Stomach (tissue), 9 donors: Measurements from ENCODE around the gene TUSC2. TPM values are rescaled to one million over a fixed set of nuclear protein-coding genes. Genes with fewer than 3 reads are reported as not detected.
A peak's percentile ranks its signal among the peaks of the same experiment; 100 is the strongest.

Source experiments
- DNase-seq, 2 donors: peaks; one replicate each; pipeline versions ENCODE4 v3.0.0 to v3.0.0-alpha.2; 2013 to 2019
- H3K27ac ChIP-seq, 5 donors: fragments of 200-600 bp in 4 of 5; sonication (generic) in 4 of 5; one replicate each; pipeline ENCODE4 v1.5.1; 2013 to 2019; ENCODE audit warnings: mild to moderate bottlenecking in 1 of 5, moderate library complexity in 1 of 5
- H3K27me3 ChIP-seq, 3 donors: fragments of 200-600 bp; sonication (generic); one replicate each; pipeline ENCODE4 v1.5.1; 2017 to 2019; ENCODE audit warnings: mixed run types in 1 of 3
- H3K36me3 ChIP-seq, 4 donors: fragments of 200-600 bp; sonication (generic); 1 replicate in 3 of 4; 2 replicates in 1 of 4; pipeline ENCODE4 v1.5.1; 2016 to 2019
- H3K4me1 ChIP-seq, 4 donors: fragments of 200-600 bp; sonication (generic); one replicate each; pipeline ENCODE4 v1.5.1; 2016 to 2019
- H3K4me3 ChIP-seq, 4 donors: fragments of 200-600 bp; sonication (generic) in 3 of 4; one replicate each; pipeline ENCODE4 v1.5.1; 2016 to 2019; ENCODE audit warnings: mild to moderate bottlenecking in 1 of 4
- H3K9me3 ChIP-seq, 4 donors: fragments of 200-600 bp; sonication (generic); one replicate each; pipeline ENCODE4 v1.5.1; 2016 to 2019
- CTCF ChIP-seq, 7 experiments: fragments of 450-650 bp in 4 of 7; fragments of 200-600 bp in 3 of 7; sonication (generic) in 3 of 7; IDR thresholded peaks; one replicate each; pipeline ENCODE4 v1.5.1; 2016 to 2019; ENCODE audit warnings: antibody characterized with exemption in 7 of 7, control low read depth in 2 of 7, mild to moderate bottlenecking in 1 of 7
- EP300 ChIP-seq: sonication (generic); formaldehyde crosslinking; IDR thresholded peaks from one replicate; pipeline ENCODE4 v1.6.1; 2017; ENCODE audit warnings: antibody characterized with exemption
- POLR2A ChIP-seq, 4 donors: fragments of 450-650 bp; IDR thresholded peaks; one replicate each; pipeline ENCODE4 v1.6.1; 2016; ENCODE audit warnings: antibody characterized with exemption in 4 of 4, control low read depth in 2 of 4, mild to moderate bottlenecking in 1 of 4, moderate library complexity in 1 of 4
- POLR2AphosphoS5 ChIP-seq, 3 donors: sonication (generic); formaldehyde crosslinking; IDR thresholded peaks; one replicate each; pipeline ENCODE4 v1.6.1; 2016; ENCODE audit warnings: antibody characterized with exemption in 3 of 3
- WGBS, 5 donors: extraction: QIAGEN DNeasy Blood & Tissue Kit in 3 of 5; methylation state at CpG; one replicate each; pipeline versions ENCODE4 v1.1.5 to v1.1.7; 2013 to 2018; 5-methylcytosine and 5-hydroxymethylcytosine counted together
- intact Hi-C: fragments of 100-400 bp; cut with DNase I; formaldehyde crosslinking; loops from one replicate; pipeline ENCODE4 v1.15.1; 2023; ENCODE audit warnings: low total_unique reads
- polyA plus RNA-seq, 3 donors: library from polyadenylated mRNA; stranded (reverse); fragments of 200-250 nt; gene quantifications; one replicate each; pipeline ENCODE4 v1.2.3, GENCODE V29; 2013
- total RNA-seq, 5 donors: library from RNA; depleted of rRNA; stranded (reverse); fragments of >200 nt; gene quantifications; one replicate each; pipeline versions ENCODE4 v1.1.0 to v1.2.3, GENCODE V29; 2014 to 2016
- donor health status: healthy with polysubstance abuse.
- donor health status: Bipolar disorder and iron deficiency.
- donor health status: healthy.

TUSC2 gene
- total and polyA plus RNA-seq, 8 donors, result 2.3 to 63.4 (median 40.3) TPM; not detected in 1

GRCh38 chr3:50303013-50303815 lies 24.8 kb downstream of the TUSC2 start, which contains the start of gene HYAL1:
TSS of gene HYAL1 (minus strand) at chr3:50303574. CDS start at chr3:50302956, 618 bp downstream.
- no peaks in the 10 kb centered on the region for H3K36me3 ChIP-seq
- H3K27ac ChIP-seq, result peak within 1 kb of the TSS; percentile 64 to 96 (median 85)
- DNase-seq, result peak; percentile 78 to 86
- intact Hi-C loops, result no loop called here
- no peaks in the 10 kb centered on the region for H3K9me3 ChIP-seq
- H3K27me3 ChIP-seq, result no peaks in the 10 kb centered on the region
- WGBS, 5 donors, result 35 to 53% (median 41%) methylated on average over 11 to 14 of the region's 14 CpGs
- H3K4me1 ChIP-seq, result peaks cover 32 to 53% (median 49%) of the 10 kb centered on the region in 4 donors
- TF ChIP-seq POLR2AphosphoS5 (IDR thresholded peaks at IDR 0.05) (peak; percentile 28 to 52 (median 47)), CTCF (IDR thresholded peaks at IDR 0.05) (peak in 1 of 7 experiments; percentile 21), POLR2A (IDR thresholded peaks at IDR 0.05) (no peak), EP300 (no peak)
- peak within 1 kb of the TSS; percentile 19 to 36 (median 27) for H3K4me3 ChIP-seq

GRCh38 chr3:50302095-50303012 lies 25.7 kb downstream of the TUSC2 start:
- DNase-seq, result peak in 1 of 2 donors; percentile 13
- intact Hi-C loops, result no loop called here
- 79 to 88% (median 86%) methylated on average over 23 to 32 of the region's 32 CpGs for WGBS, 5 donors
- H3K4me1 ChIP-seq, result peaks cover 37 to 61% (median 56%) of the 10 kb centered on the region in 4 donors
- H3K27ac ChIP-seq, result peak overlapping the region; percentile 64 to 96 (median 85)
- H3K9me3 ChIP-seq, result no peaks in the 10 kb centered on the region
- H3K27me3 ChIP-seq, result no peaks in the 10 kb centered on the region
- peaks cover 0 to 2% (median 0%) of the 10 kb centered on the region in 4 donors for H3K36me3 ChIP-seq
- peak overlapping the region; percentile 19 to 36 (median 27) for H3K4me3 ChIP-seq
- TF ChIP-seq CTCF (IDR thresholded peaks at IDR 0.05), result no peak
- no peak for TF ChIP-seq POLR2A (IDR thresholded peaks at IDR 0.05)
- no peak for TF ChIP-seq POLR2AphosphoS5 (IDR thresholded peaks at IDR 0.05)
- no peak for TF ChIP-seq EP300

GRCh38 chr3:50300681-50301254 lies 27.3 kb downstream of the TUSC2 start:
- Histone ChIP-seq H3K27ac (peak overlapping the region; percentile 71 to 96 (median 95)), H3K4me1 (peaks cover 37 to 68% (median 59%) of the 10 kb centered on the region in 4 donors), H3K4me3 (peak overlapping the region in 2 of 4 donors; percentile 5 to 67), H3K36me3 (peaks cover 7 to 15% (median 8%) of the 10 kb centered on the region in 4 donors), H3K9me3 (no peaks in the 10 kb centered on the region), H3K27me3 (no peaks in the 10 kb centered on the region)
- intact Hi-C loops, result no loop called here
- DNase-seq, result peak in 1 of 2 donors; percentile 26
- TF ChIP-seq EP300 (no peak), CTCF (IDR thresholded peaks at IDR 0.05) (no peak), POLR2A (IDR thresholded peaks at IDR 0.05) (no peak), POLR2AphosphoS5 (IDR thresholded peaks at IDR 0.05) (no peak)
- 82 to 100% (median 93%) methylated on average over 5 to 6 of the region's 6 CpGs for WGBS, 5 donors
